Vagina (tissue), 2 donors: ENCODE data around the gene CAPNS1. TPM values are rescaled to one million over a fixed set of nuclear protein-coding genes. Genes with fewer than 3 reads are reported as not detected.

Source experiments
- DNase-seq, 2 donors: peaks; one replicate each; pipeline ENCODE4 v3.0.0-alpha.2; 2017; ENCODE audit errors: extremely low spot score in 2 of 2
- H3K27ac ChIP-seq: fragments of 200-600 bp; sonication (generic); one replicate; pipeline ENCODE4 v1.5.1; 2019
- H3K27me3 ChIP-seq: fragments of 200-600 bp; sonication (generic); one replicate; pipeline ENCODE4 v1.5.1; 2019
- H3K36me3 ChIP-seq, 2 donors: fragments of 200-600 bp; sonication (generic); one replicate each; pipeline ENCODE4 v1.5.1; 2017 to 2019
- H3K4me1 ChIP-seq: fragments of 200-600 bp; sonication (generic); one replicate; pipeline ENCODE4 v1.5.1; 2019
- H3K4me3 ChIP-seq, 2 donors: fragments of 200-600 bp; sonication (generic); 1 replicate in 1 of 2; 2 replicates in 1 of 2; pipeline ENCODE4 v1.5.1; 2016 to 2019
- H3K9me3 ChIP-seq: fragments of 200-600 bp; sonication (generic); one replicate; pipeline ENCODE4 v1.5.1; 2019
- POLR2A ChIP-seq, 2 donors: fragments of 450-650 bp; IDR thresholded peaks; one replicate each; pipeline ENCODE4 v1.6.1; 2017; ENCODE audit warnings: antibody characterized with exemption in 2 of 2, mild to moderate bottlenecking in 2 of 2, moderate library complexity in 2 of 2
- POLR2AphosphoS5 ChIP-seq, 2 donors: sonication (generic); formaldehyde crosslinking; IDR thresholded peaks; one replicate each; pipeline ENCODE4 v1.9.0; 2017; ENCODE audit warnings: antibody characterized with exemption in 2 of 2, mild to moderate bottlenecking in 2 of 2, low read depth in 1 of 2; ENCODE audit not compliant: insufficient read depth in 1 of 2
- intact Hi-C: fragments of 100-400 bp; cut with DNase I; formaldehyde crosslinking; loops from one replicate; pipeline ENCODE4 v1.15.1; 2023
- total RNA-seq: library from RNA; depleted of rRNA; stranded (reverse); fragments of >200 nt; gene quantifications from one replicate; pipeline ENCODE4 v1.2.3, GENCODE V29; 2016
- TF ChIP-seq, protein P1 (sequence below), 3 experiments: fragments of 450-650 bp in 2 of 3; fragments of 200-600 bp in 1 of 3; sonication (generic) in 1 of 3; IDR thresholded peaks; one replicate each; pipeline ENCODE4 v1.5.1; 2017 to 2019; ENCODE audit warnings: antibody characterized with exemption in 3 of 3, mild to moderate bottlenecking in 2 of 3, moderate library complexity in 2 of 3

Gene CAPNS1
- total RNA-seq, 1 donor from 2014 or later, result 181 TPM

DNA sequence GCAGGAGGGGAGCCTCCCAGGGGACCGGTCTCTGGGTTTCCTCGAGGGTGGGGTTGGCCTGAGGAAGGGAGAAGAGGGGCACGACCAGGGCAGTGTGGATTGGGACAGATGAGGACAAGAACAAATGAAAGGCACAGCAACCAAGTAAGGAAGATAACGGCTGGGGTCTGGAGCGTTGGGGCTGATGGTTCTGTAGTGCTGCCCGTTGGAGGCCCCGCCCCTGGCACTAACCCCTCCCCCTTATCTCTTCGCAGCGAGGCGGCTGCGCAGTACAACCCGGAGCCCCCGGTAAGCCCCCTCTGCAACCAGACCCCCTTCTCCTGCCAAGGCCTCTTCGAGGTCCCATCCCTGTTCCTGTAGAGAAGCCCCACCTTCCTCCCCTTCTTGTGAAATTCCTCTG, 2.2 kb downstream of the CAPNS1 start:
- Histone ChIP-seq H3K9me3 (no peaks in the 10 kb centered on the region), H3K27ac (peak overlapping the region; percentile 98), H3K4me3 (no peak overlapping the region), H3K27me3 (no peaks in the 10 kb centered on the region), H3K4me1 (peaks cover 31% of the 10 kb centered on the region), H3K36me3 (peaks cover 0 to 44% of the 10 kb centered on the region in 2 donors)
- TF ChIP-seq POLR2AphosphoS5 (IDR thresholded peaks at IDR 0.05; ENCODE audit: insufficient read depth in 1 of 2, low read depth in 1 of 2) (no peak), POLR2A (IDR thresholded peaks at IDR 0.05) (no peak)
- TF ChIP-seq, protein P1, sequence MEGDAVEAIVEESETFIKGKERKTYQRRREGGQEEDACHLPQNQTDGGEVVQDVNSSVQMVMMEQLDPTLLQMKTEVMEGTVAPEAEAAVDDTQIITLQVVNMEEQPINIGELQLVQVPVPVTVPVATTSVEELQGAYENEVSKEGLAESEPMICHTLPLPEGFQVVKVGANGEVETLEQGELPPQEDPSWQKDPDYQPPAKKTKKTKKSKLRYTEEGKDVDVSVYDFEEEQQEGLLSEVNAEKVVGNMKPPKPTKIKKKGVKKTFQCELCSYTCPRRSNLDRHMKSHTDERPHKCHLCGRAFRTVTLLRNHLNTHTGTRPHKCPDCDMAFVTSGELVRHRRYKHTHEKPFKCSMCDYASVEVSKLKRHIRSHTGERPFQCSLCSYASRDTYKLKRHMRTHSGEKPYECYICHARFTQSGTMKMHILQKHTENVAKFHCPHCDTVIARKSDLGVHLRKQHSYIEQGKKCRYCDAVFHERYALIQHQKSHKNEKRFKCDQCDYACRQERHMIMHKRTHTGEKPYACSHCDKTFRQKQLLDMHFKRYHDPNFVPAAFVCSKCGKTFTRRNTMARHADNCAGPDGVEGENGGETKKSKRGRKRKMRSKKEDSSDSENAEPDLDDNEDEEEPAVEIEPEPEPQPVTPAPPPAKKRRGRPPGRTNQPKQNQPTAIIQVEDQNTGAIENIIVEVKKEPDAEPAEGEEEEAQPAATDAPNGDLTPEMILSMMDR (IDR thresholded peaks at IDR 0.05), result no peak
- DNase-seq, result no peak
- intact Hi-C loops, result loop anchor here (10.0 kb wide), 1 partner anchor 1467 kb away; the partner anchor contains the start of genes SCGB2B2 and ZNF302

DNA sequence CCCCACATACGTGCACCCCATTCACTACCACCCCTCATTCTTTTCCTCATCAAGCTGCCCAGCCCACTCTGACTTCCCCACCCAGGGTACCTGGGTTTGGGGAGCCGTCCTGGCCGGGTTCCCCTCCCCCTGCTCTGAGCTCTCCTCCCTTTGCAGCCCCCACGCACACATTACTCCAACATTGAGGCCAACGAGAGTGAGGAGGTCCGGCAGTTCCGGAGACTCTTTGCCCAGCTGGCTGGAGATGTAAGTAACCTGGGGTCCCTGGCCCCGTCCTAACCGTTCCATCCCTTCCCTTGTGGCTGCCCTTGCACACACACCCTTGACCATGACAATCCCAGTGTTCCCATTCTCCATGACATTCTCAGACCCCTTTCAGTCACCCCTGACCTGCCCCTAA, 2.6 kb downstream of the CAPNS1 start:
- TF ChIP-seq POLR2A (IDR thresholded peaks at IDR 0.05) (no peak), POLR2AphosphoS5 (IDR thresholded peaks at IDR 0.05; ENCODE audit: insufficient read depth in 1 of 2, low read depth in 1 of 2) (no peak)
- TF ChIP-seq, protein P1 (IDR thresholded peaks at IDR 0.05), result no peak
- H3K27me3 ChIP-seq, result no peaks in the 10 kb centered on the region
- peaks cover 0 to 48% of the 10 kb centered on the region in 2 donors for H3K36me3 ChIP-seq
- intact Hi-C loops, result loop anchor here (10.0 kb wide), 1 partner anchor 1468 kb away; the partner anchor contains the start of genes SCGB2B2 and ZNF302
- no peak overlapping the region for H3K4me3 ChIP-seq
- H3K27ac ChIP-seq, result no peak overlapping the region
- peaks cover 26% of the 10 kb centered on the region for H3K4me1 ChIP-seq
- H3K9me3 ChIP-seq, result no peaks in the 10 kb centered on the region
- no peak for DNase-seq

GRCh38 chr19:36144624-36145023, 4.8 kb downstream of the CAPNS1 start:
- intact Hi-C loops, result loop anchor here (10.0 kb wide), 1 partner anchor 1470 kb away; the partner anchor contains the start of genes SCGB2B2 and ZNF302
- Histone ChIP-seq H3K9me3 (no peaks in the 10 kb centered on the region), H3K36me3 (peaks cover 0 to 68% of the 10 kb centered on the region in 2 donors), H3K4me3 (no peak overlapping the region), H3K27ac (no peak overlapping the region), H3K4me1 (peaks cover 17% of the 10 kb centered on the region), H3K27me3 (no peaks in the 10 kb centered on the region)
- TF ChIP-seq, protein P1 (IDR thresholded peaks at IDR 0.05), result no peak
- TF ChIP-seq POLR2AphosphoS5 (IDR thresholded peaks at IDR 0.05; ENCODE audit: insufficient read depth in 1 of 2, low read depth in 1 of 2) (no peak), POLR2A (IDR thresholded peaks at IDR 0.05) (no peak)
- DNase-seq, result no peak

DNA sequence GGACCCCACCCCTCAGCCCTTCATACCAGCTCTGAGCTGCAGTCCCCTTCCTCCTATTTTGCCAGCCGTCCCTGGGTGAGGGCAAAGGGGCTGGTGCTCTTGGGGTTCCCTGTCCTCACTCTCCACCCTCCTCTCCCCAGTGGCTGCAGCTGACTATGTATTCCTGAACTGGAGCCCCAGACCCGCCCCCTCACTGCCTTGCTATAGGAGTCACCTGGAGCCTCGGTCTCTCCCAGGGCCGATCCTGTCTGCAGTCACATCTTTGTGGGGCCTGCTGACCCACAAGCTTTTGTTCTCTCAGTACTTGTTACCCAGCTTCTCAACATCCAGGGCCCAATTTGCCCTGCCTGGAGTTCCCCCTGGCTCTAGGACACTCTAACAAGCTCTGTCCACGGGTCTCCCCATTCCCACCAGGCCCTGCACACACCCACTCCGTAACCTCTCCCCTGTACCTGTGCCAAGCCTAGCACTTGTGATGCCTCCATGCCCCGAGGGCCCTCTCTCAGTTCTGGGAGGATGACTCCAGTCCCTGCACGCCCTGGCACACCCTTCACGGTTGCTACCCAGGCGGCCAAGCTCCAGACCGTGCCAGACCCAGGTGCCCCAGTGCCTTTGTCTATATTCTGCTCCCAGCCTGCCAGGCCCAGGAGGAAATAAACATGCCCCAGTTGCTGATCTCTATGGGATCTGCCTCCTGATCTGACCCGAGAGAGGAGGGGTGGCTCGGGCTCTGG, 10.0 kb downstream of the CAPNS1 start:
- no peaks in the 10 kb centered on the region for H3K27me3 ChIP-seq
- no peaks in the 10 kb centered on the region for H3K9me3 ChIP-seq
- intact Hi-C loops, result loop anchor here (10.0 kb wide), 1 partner anchor 1475 kb away; the partner anchor contains the start of genes SCGB2B2 and ZNF302
- no peak overlapping the region for H3K27ac ChIP-seq
- H3K36me3 ChIP-seq, result peaks cover 0 to 56% of the 10 kb centered on the region in 2 donors
- no peak for DNase-seq
- TF ChIP-seq, protein P1 (IDR thresholded peaks at IDR 0.05), result no peak
- peak in 1 of 2 donors; percentile 36 for TF ChIP-seq POLR2AphosphoS5 (IDR thresholded peaks at IDR 0.05; ENCODE audit: insufficient read depth in 1 of 2, low read depth in 1 of 2)
- peaks cover 28% of the 10 kb centered on the region for H3K4me1 ChIP-seq
- no peak overlapping the region for H3K4me3 ChIP-seq

- Histone ChIP-seq H3K36me3 (peaks cover 0 to 50% of the 10 kb centered on the region in 2 donors), H3K27ac (peak overlapping the region; percentile 96), H3K4me1 (peaks cover 28% of the 10 kb centered on the region), H3K27me3 (no peaks in the 10 kb centered on the region), H3K9me3 (no peaks in the 10 kb centered on the region), H3K4me3 (no peak overlapping the region)
- TF ChIP-seq POLR2A (IDR thresholded peaks at IDR 0.05), result no peak
- TF ChIP-seq, protein P1 (IDR thresholded peaks at IDR 0.05), result no peak
- no peak for TF ChIP-seq POLR2AphosphoS5 (IDR thresholded peaks at IDR 0.05; ENCODE audit: insufficient read depth in 1 of 2, low read depth in 1 of 2)
- intact Hi-C loops, result no loop called here
- no peak for DNase-seq
Observed at GRCh38 chr19:36150586-36150985, 10.7 kb downstream of the CAPNS1 start.
